ENCODE results near the gene DPYD.

DPYD gene

GRCh38 chr1:97647776-97648175, 273.1 kb downstream of the DPYD start:
- no peak for TF ChIP-seq ZFX (IDR thresholded peaks at IDR 0.05)
- no peak for TF ChIP-seq CTCF (conservative IDR thresholded peaks at IDR 0.05)
- H3K27ac ChIP-seq = no peak overlapping the region

GRCh38 chr1:97646071-97646470, 274.8 kb downstream of the DPYD start:
- no peak overlapping the region for H3K27ac ChIP-seq

GRCh38 chr1:97640677-97641076, 280.2 kb downstream of the DPYD start:
- H3K27ac ChIP-seq = no peak overlapping the region
- TF ChIP-seq ZFX (IDR thresholded peaks at IDR 0.05) (no peak), CTCF (conservative IDR thresholded peaks at IDR 0.05) (no peak)

More at GRCh38 chr1:97646071-97646470, 274.8 kb downstream of the DPYD start:
- TF ChIP-seq ZFX (IDR thresholded peaks at IDR 0.05) = no peak
- no peak for TF ChIP-seq CTCF (conservative IDR thresholded peaks at IDR 0.05)

GRCh38 chr1:97636941-97637340, 283.9 kb downstream of the DPYD start:
- H3K27ac ChIP-seq = no peak overlapping the region
- TF ChIP-seq ZFX (IDR thresholded peaks at IDR 0.05) = no peak
- no peak for TF ChIP-seq CTCF (conservative IDR thresholded peaks at IDR 0.05)

GRCh38 chr1:97634758-97635157, 286.1 kb downstream of the DPYD start:
- H3K27ac ChIP-seq = no peak overlapping the region
- TF ChIP-seq CTCF (conservative IDR thresholded peaks at IDR 0.05) (no peak), ZFX (IDR thresholded peaks at IDR 0.05) (no peak)

- no peak overlapping the region for H3K27ac ChIP-seq
- no peak for TF ChIP-seq ZFX (IDR thresholded peaks at IDR 0.05)
- TF ChIP-seq CTCF (conservative IDR thresholded peaks at IDR 0.05) = no peak
These were observed 288.1 kb downstream of the DPYD start for GRCh38 chr1:97632776-97633175.

GRCh38 chr1:97632075-97632474, 288.8 kb downstream of the DPYD start:
- TF ChIP-seq CTCF (conservative IDR thresholded peaks at IDR 0.05) (no peak), ZFX (IDR thresholded peaks at IDR 0.05) (no peak)
- H3K27ac ChIP-seq = no peak overlapping the region

Measured in C4-2B (cell line).